ENCODE results near the gene SMLR1.
A peak's percentile ranks its signal among the peaks of the same experiment; 100 is the strongest.

SMLR1 gene

GRCh38 chr6:130852844-130853554 lies 25.8 kb downstream of the SMLR1 start:
- FAIRE-seq (no peak), DNase-seq (ENCODE audit: insufficient read length, low spot score) (no peak)
- TF ChIP-seq POLR2A (IDR thresholded peaks at IDR 0.05; ENCODE audit: low read depth, low read length), result no peak

GRCh38 chr6:130853555-130854183 lies 26.5 kb downstream of the SMLR1 start:
- DNase-seq (ENCODE audit: insufficient read length, low spot score) (no peak), FAIRE-seq (no peak)
- TF ChIP-seq POLR2A (IDR thresholded peaks at IDR 0.05; ENCODE audit: low read depth, low read length), result no peak

GRCh38 chr6:130858054-130858453 lies 30.8 kb downstream of the SMLR1 start:
- no peak for TF ChIP-seq POLR2A (IDR thresholded peaks at IDR 0.05; ENCODE audit: low read depth, low read length)
- no peak for DNase-seq (ENCODE audit: insufficient read length, low spot score)
- no peak for FAIRE-seq

DNA sequence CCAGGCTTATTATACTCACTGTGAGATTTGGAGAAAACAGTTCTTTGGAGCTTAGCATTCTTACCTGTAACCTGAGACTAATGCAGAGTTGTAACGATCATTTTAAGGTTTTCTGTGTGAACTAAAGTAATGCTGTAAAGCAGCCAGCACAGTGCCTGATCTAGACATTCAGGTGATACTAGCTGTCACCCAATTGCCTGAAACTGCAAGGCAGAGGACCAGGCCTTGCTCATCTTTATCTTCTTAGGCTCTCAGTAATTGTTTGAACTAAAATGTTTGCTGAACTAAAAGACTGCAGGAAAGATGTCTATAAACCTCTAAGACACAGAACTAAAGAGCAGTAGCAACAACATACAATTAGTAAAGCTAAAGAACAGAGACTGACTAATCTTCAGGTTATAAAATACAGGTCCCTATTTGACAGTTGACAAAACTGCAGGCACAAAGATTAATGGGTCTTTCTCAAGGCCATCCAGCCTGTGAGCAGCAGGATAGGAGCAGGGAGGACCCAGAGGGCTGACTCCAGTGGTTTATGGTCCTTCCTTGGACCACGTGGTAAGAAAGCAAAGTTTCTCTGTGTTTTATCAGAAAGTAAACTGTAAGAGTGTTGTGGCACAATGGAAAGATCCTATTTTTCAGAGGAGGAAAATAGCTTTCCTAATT lies 31.4 kb downstream of the SMLR1 start:
- no peak for FAIRE-seq
- no peak for TF ChIP-seq POLR2A (IDR thresholded peaks at IDR 0.05; ENCODE audit: low read depth, low read length)

DNA sequence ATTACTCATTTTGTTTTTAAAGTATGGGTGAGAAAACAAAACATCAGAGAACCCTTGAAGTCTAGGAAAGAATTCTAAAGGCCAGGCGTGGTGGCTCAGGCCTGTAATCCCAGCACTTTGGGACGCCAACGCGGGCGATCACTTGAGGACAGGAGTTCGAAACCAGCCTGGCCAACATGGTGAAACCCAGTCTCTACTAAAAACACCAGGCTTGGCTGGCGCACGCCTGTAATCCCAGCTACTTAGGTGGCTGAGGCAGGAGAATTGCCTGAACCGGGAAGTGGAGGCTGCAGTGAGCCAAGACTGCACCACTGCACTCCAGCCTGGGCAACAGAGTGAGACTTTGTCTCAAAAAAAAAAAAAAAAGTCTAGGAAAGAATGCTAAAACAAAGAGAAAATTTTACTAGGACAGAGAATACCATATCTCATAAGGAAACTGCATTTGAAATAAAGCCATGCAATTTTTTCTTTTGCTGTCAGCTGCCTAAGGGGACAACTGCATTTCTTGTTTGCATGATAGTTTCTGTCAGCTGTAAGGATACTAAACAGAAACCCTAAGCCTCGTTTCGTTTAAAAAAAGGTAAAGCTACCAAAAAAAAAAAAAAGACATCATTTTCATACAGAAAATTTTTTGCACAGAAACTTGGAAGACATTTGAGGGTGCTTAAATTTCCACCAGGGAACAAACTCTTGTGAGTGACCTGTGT lies 32.1 kb downstream of the SMLR1 start:
- TF ChIP-seq POLR2A (IDR thresholded peaks at IDR 0.05; ENCODE audit: low read depth, low read length), result no peak
- DNase-seq (ENCODE audit: insufficient read length, low spot score) (no peak), FAIRE-seq (no peak)

More for the DNA sequence above, 31.4 kb downstream of the SMLR1 start:
- no peak for DNase-seq (ENCODE audit: insufficient read length, low spot score)

DNA sequence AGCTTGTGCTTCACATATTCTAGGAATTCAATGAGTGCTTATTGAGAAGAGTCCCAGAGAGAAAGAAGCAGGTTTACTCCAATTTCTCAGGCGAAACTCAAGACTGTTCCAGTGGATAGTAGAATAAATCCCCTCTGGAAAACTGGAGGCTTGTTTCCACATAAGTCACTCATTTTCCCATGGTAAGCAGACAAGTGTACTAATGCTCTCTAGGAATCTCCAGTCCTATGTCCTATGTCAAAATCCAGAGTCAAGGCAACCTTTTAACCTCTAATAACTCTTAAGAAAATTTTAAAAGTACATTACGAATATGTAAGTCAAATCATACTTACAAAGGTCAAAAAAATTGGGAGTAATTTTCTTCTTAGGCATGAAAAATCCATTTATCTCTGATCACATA lies 35.2 kb downstream of the SMLR1 start:
- TF ChIP-seq POLR2A (IDR thresholded peaks at IDR 0.05; ENCODE audit: low read depth, low read length), result no peak
- no peak for DNase-seq (ENCODE audit: insufficient read length, low spot score)
- no peak for FAIRE-seq

GRCh38 chr6:130863415-130864230 lies 36.4 kb downstream of the SMLR1 start:
- no peak for DNase-seq (ENCODE audit: insufficient read length, low spot score)
- no peak for FAIRE-seq
- TF ChIP-seq POLR2A (IDR thresholded peaks at IDR 0.05; ENCODE audit: low read depth, low read length), result no peak

DNA sequence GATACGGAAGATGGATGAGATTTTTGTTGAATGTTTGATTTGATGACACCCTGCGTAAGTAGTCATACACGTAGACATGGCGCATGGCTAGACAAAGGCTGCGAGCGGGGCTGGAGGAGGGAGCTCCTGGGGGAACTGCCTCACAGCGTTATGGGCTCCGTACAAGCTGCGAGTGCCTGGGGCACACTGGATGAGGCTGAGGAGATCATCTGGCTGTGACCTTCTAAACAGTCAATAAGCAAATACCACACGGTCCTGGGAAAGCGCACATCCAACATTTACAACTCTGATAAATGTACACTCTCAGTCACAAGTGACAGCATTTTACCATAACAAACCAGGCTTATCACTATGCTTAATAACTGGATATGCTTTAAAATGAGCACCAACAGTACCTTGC lies 37.1 kb downstream of the SMLR1 start:
- TF ChIP-seq POLR2A (IDR thresholded peaks at IDR 0.05; ENCODE audit: low read depth, low read length), result no peak
- FAIRE-seq (no peak), DNase-seq (ENCODE audit: insufficient read length, low spot score) (no peak)

DNA sequence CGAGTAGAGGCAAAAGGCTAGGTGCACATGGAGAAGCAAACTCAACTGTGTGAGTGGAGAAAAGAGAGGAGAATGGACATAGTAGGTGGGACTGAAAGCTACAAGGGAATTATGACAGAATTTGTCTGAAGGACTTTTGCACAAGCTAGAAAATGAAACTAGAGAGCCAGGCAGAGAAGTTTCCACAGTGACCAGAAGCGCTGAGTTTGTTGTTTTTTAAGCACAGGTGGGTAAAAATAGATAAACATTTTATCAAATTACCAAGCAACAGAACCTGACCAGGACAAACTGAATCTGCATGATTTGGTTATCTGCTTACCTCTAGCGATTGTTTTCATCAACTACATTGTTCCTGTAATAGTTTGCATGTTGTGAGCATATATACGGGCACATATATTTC lies 38.6 kb downstream of the SMLR1 start:
- TF ChIP-seq POLR2A (IDR thresholded peaks at IDR 0.05; ENCODE audit: low read depth, low read length), result no peak
- FAIRE-seq (no peak), DNase-seq (ENCODE audit: insufficient read length, low spot score) (no peak)

- no peak for TF ChIP-seq POLR2A (IDR thresholded peaks at IDR 0.05; ENCODE audit: low read depth, low read length)
- FAIRE-seq, result no peak
- DNase-seq (ENCODE audit: insufficient read length, low spot score), result no peak
Measured at GRCh38 chr6:130869681-130870080, 42.5 kb downstream of the SMLR1 start.

DNA sequence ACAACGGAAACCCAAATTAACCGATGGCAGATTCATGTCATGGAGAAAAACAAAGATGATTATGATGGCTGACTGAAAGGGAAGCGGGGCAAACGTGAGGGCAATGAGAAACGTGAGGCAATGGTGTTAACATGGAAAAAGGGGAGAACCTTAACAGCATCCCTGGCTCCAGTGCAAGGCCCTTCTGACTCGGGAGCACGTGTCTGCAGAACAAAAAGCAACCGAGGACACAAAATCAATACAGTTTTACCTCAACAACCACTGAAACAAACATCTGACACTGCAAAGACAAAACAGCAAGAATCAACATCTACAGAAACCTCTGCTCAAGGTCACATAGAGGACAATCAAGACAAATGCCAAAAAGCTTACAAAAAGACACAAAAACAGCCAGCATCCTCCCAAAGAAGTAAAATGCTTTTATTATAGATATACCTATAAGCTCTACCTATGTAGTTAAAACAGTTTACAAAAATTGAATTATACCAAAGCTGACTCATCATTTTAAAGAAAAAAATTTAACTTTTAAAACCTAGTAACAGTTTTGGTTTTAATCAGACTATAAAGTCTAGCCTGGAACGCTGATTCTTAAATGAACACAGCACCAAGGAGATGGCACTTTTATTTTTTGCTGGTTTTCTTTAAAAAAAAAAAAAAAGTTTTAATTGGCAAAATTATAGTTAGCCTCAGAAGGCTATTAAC lies 43.1 kb downstream of the SMLR1 start:
- no peak for DNase-seq (ENCODE audit: insufficient read length, low spot score)
- no peak for TF ChIP-seq POLR2A (IDR thresholded peaks at IDR 0.05; ENCODE audit: low read depth, low read length)
- no peak for FAIRE-seq

GRCh38 chr6:130872250-130873095 lies 45.3 kb downstream of the SMLR1 start:
- peak; percentile 4 for DNase-seq (ENCODE audit: insufficient read length, low spot score)
- no peak for FAIRE-seq
- TF ChIP-seq POLR2A (IDR thresholded peaks at IDR 0.05; ENCODE audit: low read depth, low read length), result no peak
